ENCODE data around the gene C11orf58.

DNA sequence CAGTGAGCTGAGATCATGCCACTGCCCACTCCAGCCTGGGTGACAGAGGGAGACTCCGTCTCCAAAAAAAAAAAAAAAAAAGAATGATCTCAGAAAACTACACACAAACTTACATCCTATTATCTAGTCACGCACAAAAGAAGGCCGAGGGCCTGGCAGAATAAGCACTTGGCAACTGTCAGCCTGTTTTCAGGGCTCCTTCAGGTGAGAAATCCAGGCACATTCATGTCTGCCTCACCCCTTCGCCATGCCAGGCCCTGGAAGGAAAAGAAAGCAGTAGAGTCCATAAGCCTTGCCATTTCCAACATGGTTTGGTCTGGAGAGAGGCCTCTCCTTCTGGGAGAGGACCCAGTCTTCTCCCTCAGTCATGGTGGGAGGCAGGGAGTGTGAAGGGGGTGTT lies 30.9 kb downstream of the C11orf58 start:
- TF ChIP-seq POLR2A (IDR thresholded peaks at IDR 0.05; ENCODE audit: low read length): no peak
- no peak for TF ChIP-seq GATA1 (IDR thresholded peaks at IDR 0.05; ENCODE audit: low read depth, low read length)
